Measurements from ENCODE around the gene NKAPL.

Gene NKAPL

DNA sequence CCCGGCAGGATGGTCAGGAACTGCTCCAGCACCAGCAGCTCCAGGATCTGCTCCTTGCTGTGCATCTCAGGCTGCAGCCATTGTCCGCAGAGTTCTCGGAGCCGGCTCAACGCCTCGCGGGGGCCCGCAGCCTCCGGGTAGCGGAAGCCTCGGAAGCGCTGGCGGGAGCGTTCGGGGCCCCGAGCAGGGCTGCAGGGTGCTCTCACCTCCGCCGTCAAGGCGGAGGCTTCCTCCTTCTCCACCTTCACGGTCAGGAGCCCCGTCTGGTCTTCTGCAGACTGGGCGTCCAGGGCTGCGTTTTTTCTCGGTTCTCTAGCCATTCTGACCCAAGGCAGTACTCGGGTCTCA lies 7.5 kb upstream of the NKAPL start:
- H3K9me3 ChIP-seq (ENCODE audit: low read length) = no peaks in the 10 kb centered on the region
- peaks cover 17% of the 10 kb centered on the region for H3K4me1 ChIP-seq (ENCODE audit: insufficient read depth, low read length)
- peak overlapping the region; percentile 81 for H3K9ac ChIP-seq (ENCODE audit: low read length)
- no peaks in the 10 kb centered on the region for H3K27me3 ChIP-seq (ENCODE audit: control insufficient read depth in 1 of 2, insufficient read depth in 2 of 2, low read length in 2 of 2)
- peaks cover 15% of the 10 kb centered on the region for H3K36me3 ChIP-seq (ENCODE audit: insufficient read depth, low read length)
- H3K4me3 ChIP-seq (ENCODE audit: low read depth in 1 of 2, low read length in 2 of 2) = peak overlapping the region; percentile 93 to 99
- peak overlapping the region; percentile 68 for H3K27ac ChIP-seq (ENCODE audit: low read depth, low read length)

DNA sequence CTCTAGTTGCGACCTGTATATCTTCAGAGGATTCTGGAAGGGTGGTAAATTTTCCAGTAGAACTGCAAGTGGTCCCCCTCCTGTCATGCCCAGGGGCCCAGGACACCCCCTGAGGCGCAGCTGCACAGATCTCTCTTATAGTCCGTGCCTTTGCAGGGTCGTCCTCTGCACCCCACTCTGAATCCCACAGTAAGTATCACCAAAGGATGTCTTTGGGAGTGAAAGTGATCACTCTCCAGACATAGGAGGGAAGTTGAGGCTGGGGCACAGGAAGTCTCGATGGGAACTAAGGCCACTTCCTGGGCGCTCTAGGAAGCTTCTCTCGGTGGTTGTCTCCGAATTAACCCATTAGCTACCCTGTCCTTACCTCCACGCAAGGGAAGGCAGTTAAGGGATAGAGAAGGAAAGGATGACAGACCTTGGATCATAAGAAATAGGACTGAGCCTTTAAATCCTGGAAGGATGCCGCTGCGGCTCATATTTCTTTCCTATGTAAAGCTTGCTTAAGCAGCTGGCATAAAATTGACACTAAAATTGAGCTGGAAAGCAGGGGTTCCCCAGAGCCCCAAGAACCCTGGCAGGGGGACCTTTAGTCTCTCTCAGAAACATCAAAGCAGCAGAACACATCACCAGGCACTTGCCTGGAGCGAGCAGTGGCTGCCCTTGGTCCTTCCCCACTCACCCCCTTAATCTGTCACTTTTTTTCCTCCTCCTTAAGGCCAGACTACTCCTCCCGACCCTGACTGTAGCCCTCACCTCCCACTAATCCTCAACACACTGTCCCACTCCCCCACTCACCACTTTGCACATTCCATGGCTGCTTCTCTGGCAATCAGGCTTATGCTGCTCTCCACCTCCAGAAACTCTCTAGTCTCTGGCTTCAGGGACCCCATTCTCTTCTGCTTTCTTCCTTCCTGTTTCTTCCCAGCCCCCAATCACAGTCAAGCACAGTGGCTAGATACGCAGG lies 6.8 kb upstream of the NKAPL start, which contains the start of gene ZKSCAN4:
Gene ZKSCAN4, minus strand, starts transcription at position 261 of the 967 bp plus-strand sequence. CDS start 289 bp downstream, outside the sequence.
- Histone ChIP-seq H3K9me3 (ENCODE audit: low read length) (no peaks in the 10 kb centered on the region), H3K4me3 (ENCODE audit: low read depth in 1 of 2, low read length in 2 of 2) (peak within 1 kb of the TSS; percentile 93 to 99), H3K4me1 (ENCODE audit: insufficient read depth, low read length) (peaks cover 17% of the 10 kb centered on the region), H3K9ac (ENCODE audit: low read length) (peak within 1 kb of the TSS; percentile 81), H3K27me3 (ENCODE audit: control insufficient read depth in 1 of 2, insufficient read depth in 2 of 2, low read length in 2 of 2) (no peaks in the 10 kb centered on the region), H3K27ac (ENCODE audit: low read depth, low read length) (peak within 1 kb of the TSS; percentile 68), H3K36me3 (ENCODE audit: insufficient read depth, low read length) (peaks cover 11% of the 10 kb centered on the region)

DNA sequence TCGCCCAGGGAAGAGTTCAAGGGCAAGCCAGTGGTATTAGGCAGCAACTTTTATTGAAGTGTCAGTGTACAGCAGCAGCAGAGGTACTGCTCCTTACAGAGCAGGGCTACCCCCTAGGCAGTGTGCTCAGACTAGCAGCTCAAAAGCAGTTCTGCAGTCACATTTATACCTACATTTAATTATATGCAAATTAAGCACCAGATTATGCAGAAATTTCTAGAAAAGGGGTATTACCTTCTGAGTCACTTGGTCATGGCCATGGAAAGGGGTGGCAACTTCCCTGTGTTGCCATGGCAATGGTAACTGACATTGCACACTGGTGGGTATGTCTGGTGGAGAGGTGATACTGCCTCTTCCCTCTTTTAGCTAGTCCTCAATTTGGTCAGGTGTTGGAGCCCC lies 5.0 kb upstream of the NKAPL start:
- H3K27me3 ChIP-seq (ENCODE audit: control insufficient read depth in 1 of 2, insufficient read depth in 2 of 2, low read length in 2 of 2) = no peaks in the 10 kb centered on the region
- H3K4me3 ChIP-seq (ENCODE audit: low read depth in 1 of 2, low read length in 2 of 2) = no peak overlapping the region
- H3K4me1 ChIP-seq (ENCODE audit: insufficient read depth, low read length) = peaks cover 17% of the 10 kb centered on the region
- H3K36me3 ChIP-seq (ENCODE audit: insufficient read depth, low read length) = no peaks in the 10 kb centered on the region
- no peaks in the 10 kb centered on the region for H3K9me3 ChIP-seq (ENCODE audit: low read length)
- no peak overlapping the region for H3K9ac ChIP-seq (ENCODE audit: low read length)
- H3K27ac ChIP-seq (ENCODE audit: low read depth, low read length) = no peak overlapping the region

DNA sequence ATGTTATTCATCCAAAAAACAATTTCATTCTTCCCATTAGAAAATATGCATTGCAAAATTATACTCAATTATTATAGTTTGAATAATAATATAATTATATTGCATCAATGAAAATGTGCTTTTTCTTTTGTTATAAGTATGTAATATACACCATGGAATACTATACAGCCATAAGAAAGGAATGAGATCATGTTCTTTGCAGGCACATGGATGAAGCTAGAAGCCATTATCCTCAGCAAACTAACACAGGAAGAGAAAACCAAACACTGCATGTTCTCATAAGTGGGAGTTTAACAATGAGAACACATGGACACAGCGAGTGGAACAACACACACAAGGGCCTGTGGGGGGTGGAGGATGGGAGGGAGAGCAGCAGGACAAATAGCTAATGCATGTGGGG lies 2.1 kb upstream of the NKAPL start:
- H3K4me1 ChIP-seq (ENCODE audit: insufficient read depth, low read length) = peaks cover 11% of the 10 kb centered on the region
- H3K27me3 ChIP-seq (ENCODE audit: control insufficient read depth in 1 of 2, insufficient read depth in 2 of 2, low read length in 2 of 2) = no peaks in the 10 kb centered on the region
- H3K4me3 ChIP-seq (ENCODE audit: low read depth in 1 of 2, low read length in 2 of 2) = no peak overlapping the region
- H3K9me3 ChIP-seq (ENCODE audit: low read length) = no peaks in the 10 kb centered on the region
- no peak overlapping the region for H3K27ac ChIP-seq (ENCODE audit: low read depth, low read length)
- no peak overlapping the region for H3K9ac ChIP-seq (ENCODE audit: low read length)
- no peaks in the 10 kb centered on the region for H3K36me3 ChIP-seq (ENCODE audit: insufficient read depth, low read length)

DNA sequence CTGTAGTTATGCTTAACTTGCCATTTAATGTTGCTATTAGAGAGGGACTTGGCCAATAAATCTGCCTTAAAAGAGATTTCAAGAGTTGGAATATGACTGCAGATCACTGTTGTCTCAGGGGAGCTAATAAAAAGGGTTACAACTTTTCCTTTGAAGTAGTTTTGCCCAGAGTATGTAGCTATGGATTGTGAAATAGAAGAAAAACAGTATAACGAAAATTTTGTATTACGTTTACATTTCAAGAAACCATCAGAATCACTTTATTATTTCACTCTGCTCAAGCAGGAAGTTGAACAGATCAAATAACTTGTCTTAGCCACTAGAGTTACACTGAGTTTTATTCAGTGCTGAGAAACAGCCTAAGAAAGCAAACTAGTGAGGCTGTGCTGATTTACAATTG lies 4.8 kb downstream of the NKAPL start:
- Histone ChIP-seq H3K27ac (ENCODE audit: low read depth, low read length) (no peak overlapping the region), H3K9ac (ENCODE audit: low read length) (no peak overlapping the region), H3K27me3 (ENCODE audit: control insufficient read depth in 1 of 2, insufficient read depth in 2 of 2, low read length in 2 of 2) (no peaks in the 10 kb centered on the region), H3K36me3 (ENCODE audit: insufficient read depth, low read length) (no peaks in the 10 kb centered on the region), H3K9me3 (ENCODE audit: low read length) (no peaks in the 10 kb centered on the region), H3K4me1 (ENCODE audit: insufficient read depth, low read length) (peaks cover 21% of the 10 kb centered on the region), H3K4me3 (ENCODE audit: low read depth in 1 of 2, low read length in 2 of 2) (no peak overlapping the region)

DNA sequence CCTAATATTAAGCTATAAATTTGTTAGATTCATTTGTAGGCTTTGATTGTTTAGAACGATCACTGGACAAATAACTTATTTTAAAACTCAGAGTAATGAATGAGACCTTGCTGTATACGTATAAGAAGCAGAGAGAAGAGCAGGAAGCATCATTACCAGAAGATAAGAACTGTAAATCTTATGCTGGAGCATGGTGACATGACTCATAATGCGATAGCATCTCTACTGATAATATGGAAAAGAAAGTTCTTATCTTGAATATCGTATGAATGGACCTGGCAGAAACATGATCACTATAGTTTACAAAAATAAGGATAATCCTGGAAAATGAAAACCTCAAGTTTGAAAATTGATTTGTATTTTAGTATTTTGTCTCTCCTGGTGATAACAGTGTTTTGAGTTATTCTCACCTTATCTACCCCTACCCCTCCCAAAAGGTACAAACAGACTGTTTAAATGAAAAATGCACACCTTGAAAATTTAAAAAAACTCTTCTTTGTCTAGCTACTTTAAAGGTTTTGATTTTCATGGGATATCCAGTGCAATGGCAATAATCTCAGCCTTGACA lies 5.8 kb downstream of the NKAPL start:
- Histone ChIP-seq H3K4me1 (ENCODE audit: insufficient read depth, low read length) (peaks cover 16% of the 10 kb centered on the region), H3K9me3 (ENCODE audit: low read length) (no peaks in the 10 kb centered on the region), H3K36me3 (ENCODE audit: insufficient read depth, low read length) (no peaks in the 10 kb centered on the region), H3K27ac (ENCODE audit: low read depth, low read length) (no peak overlapping the region), H3K9ac (ENCODE audit: low read length) (no peak overlapping the region), H3K27me3 (ENCODE audit: control insufficient read depth in 1 of 2, insufficient read depth in 2 of 2, low read length in 2 of 2) (no peaks in the 10 kb centered on the region), H3K4me3 (ENCODE audit: low read depth in 1 of 2, low read length in 2 of 2) (no peak overlapping the region)

DNA sequence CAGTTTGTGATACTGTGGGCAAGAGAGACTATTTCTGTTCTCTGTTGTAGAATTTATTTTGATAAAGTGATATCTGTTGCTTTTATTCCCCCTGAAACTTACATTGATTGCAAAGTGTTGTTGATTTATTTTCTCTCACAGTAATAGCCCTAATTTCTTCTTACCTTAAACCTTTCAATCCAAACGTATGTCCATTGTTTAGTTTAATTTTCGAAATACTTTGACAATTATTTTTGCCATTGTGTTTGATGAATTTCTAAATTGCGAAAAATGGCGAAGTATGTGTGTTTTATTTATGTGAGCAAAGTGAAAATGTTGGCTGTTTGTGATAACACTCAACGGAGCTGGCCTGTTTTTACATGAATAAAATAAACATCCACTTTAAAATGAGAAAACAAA lies 7.5 kb downstream of the NKAPL start:
- no peaks in the 10 kb centered on the region for H3K27me3 ChIP-seq (ENCODE audit: control insufficient read depth in 1 of 2, insufficient read depth in 2 of 2, low read length in 2 of 2)
- peak overlapping the region; percentile 96 for H3K27ac ChIP-seq (ENCODE audit: low read depth, low read length)
- H3K36me3 ChIP-seq (ENCODE audit: insufficient read depth, low read length) = no peaks in the 10 kb centered on the region
- peak overlapping the region; percentile 95 for H3K9ac ChIP-seq (ENCODE audit: low read length)
- H3K4me1 ChIP-seq (ENCODE audit: insufficient read depth, low read length) = peaks cover 16% of the 10 kb centered on the region
- H3K9me3 ChIP-seq (ENCODE audit: low read length) = no peaks in the 10 kb centered on the region
- H3K4me3 ChIP-seq (ENCODE audit: low read depth in 1 of 2, low read length in 2 of 2) = peak overlapping the region; percentile 92 to 93

DNA sequence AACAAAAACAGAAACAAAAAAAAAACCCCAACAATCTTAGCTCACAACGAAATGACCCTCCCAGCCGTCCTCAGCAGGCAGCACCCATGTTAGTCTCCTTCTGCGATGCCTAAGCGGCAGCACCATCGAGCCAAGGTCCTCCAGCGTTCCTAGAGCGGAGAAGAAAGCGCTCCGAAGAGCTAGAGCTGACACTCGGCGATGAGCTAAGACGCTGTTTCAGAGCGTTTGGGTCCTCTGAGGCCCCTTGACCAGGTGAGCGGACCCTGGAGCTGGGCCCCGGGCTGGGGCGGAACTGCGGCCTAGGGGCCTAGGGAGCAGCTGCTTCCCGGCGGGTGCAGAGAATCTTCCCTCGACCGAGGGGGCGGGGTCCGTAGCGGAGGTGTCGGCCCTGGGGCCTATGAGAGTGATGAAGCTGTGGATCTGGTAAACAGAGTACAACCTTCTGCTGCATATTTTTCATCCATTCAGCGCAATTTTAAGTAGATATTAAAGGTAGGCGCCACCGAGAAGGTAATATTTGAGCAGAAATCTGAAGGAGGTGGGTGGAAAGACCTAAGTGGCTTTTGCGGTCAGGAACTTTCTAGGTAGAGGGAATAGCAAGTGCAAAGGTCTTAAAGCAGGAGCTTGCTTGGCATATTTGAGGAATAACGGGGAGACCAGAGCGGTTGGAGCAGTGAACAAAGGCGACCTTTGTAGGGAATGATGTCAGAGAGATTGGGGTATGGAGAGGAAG lies 8.0 kb downstream of the NKAPL start, which contains the start of gene ZSCAN26:
Gene ZSCAN26, plus strand, starts transcription at position 182 of the 733 bp plus-strand sequence. CDS start 4,777 bp downstream, outside the sequence.
- H3K27me3 ChIP-seq (ENCODE audit: control insufficient read depth in 1 of 2, insufficient read depth in 2 of 2, low read length in 2 of 2) = no peaks in the 10 kb centered on the region
- no peaks in the 10 kb centered on the region for H3K9me3 ChIP-seq (ENCODE audit: low read length)
- H3K4me3 ChIP-seq (ENCODE audit: low read depth in 1 of 2, low read length in 2 of 2) = peak within 1 kb of the TSS; percentile 92 to 93
- H3K27ac ChIP-seq (ENCODE audit: low read depth, low read length) = peak within 1 kb of the TSS; percentile 96
- peaks cover 5% of the 10 kb centered on the region for H3K36me3 ChIP-seq (ENCODE audit: insufficient read depth, low read length)
- H3K4me1 ChIP-seq (ENCODE audit: insufficient read depth, low read length) = peaks cover 16% of the 10 kb centered on the region
- H3K9ac ChIP-seq (ENCODE audit: low read length) = peak within 1 kb of the TSS; percentile 95

DNA sequence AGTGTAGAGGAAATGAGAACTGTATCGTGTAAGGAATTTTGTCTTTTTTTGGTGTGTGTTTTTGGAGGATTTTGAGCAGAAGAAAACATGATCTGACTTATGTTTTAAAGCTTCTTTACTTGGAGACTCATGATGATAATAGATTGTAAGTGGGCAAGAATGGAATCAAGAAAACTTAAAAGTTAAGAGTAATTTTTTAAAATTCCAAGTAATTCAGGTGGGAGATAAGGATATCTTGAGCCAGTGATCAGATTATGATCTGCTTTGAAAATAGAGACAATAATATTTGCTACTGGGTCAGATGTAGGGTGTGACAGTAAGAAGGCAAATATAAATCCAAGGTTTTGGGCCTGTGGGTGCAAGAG lies 8.6 kb downstream of the NKAPL start:
- Histone ChIP-seq H3K36me3 (ENCODE audit: insufficient read depth, low read length) (peaks cover 11% of the 10 kb centered on the region), H3K9me3 (ENCODE audit: low read length) (no peaks in the 10 kb centered on the region), H3K9ac (ENCODE audit: low read length) (peak overlapping the region; percentile 95), H3K27me3 (ENCODE audit: control insufficient read depth in 1 of 2, insufficient read depth in 2 of 2, low read length in 2 of 2) (no peaks in the 10 kb centered on the region), H3K4me3 (ENCODE audit: low read depth in 1 of 2, low read length in 2 of 2) (peak overlapping the region; percentile 92 to 93), H3K27ac (ENCODE audit: low read depth, low read length) (peak overlapping the region; percentile 96), H3K4me1 (ENCODE audit: insufficient read depth, low read length) (peaks cover 16% of the 10 kb centered on the region)

DNA sequence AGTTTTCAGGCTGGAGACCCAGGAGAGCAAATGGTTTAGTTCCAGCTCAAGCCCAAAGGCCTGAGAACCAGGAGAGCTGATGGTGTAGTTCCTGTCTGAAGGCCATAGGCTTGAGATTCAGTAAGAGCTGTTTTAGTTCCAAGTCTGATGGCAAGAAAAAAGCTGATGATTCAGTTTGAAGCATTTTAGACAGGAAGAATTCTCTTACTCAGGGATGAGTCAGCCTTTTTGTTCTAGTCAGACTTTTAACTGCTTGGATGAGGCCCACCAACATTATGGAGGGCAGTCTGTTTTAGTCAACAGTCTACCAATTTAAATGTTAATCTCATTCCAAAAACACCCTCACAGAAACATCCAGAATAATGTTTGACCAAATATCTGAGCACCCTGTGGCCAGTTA lies 10.4 kb downstream of the NKAPL start:
- Histone ChIP-seq H3K27ac (ENCODE audit: low read depth, low read length) (no peak overlapping the region), H3K4me1 (ENCODE audit: insufficient read depth, low read length) (peaks cover 16% of the 10 kb centered on the region), H3K9me3 (ENCODE audit: low read length) (no peaks in the 10 kb centered on the region), H3K27me3 (ENCODE audit: control insufficient read depth in 1 of 2, insufficient read depth in 2 of 2, low read length in 2 of 2) (no peaks in the 10 kb centered on the region), H3K36me3 (ENCODE audit: insufficient read depth, low read length) (peaks cover 24% of the 10 kb centered on the region), H3K9ac (ENCODE audit: low read length) (no peak overlapping the region), H3K4me3 (ENCODE audit: low read depth in 1 of 2, low read length in 2 of 2) (no peak overlapping the region)

DNA sequence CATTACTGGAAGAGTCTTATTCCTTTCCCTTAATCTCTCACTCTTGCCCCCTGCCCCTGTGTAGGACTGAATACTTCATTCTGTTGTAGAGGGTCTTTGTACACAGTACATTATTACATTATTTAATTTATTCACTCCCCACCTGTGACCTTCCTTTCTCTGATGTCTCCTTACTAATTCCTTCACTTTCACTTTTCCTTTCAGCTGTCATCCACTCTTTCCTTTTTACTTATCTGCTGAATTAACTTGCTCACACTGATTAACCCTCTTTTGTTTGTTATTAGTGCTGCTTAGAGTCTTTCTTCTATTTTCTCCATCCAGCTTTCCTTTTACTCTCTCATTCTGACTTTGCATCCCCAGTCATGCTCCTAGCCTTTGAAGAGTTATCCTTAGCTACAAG lies 15.8 kb downstream of the NKAPL start:
- no peak overlapping the region for H3K27ac ChIP-seq (ENCODE audit: low read depth, low read length)
- H3K36me3 ChIP-seq (ENCODE audit: insufficient read depth, low read length) = peaks cover 54% of the 10 kb centered on the region
- H3K4me3 ChIP-seq (ENCODE audit: low read depth in 1 of 2, low read length in 2 of 2) = no peak overlapping the region
- H3K9ac ChIP-seq (ENCODE audit: low read length) = no peak overlapping the region
- no peaks in the 10 kb centered on the region for H3K9me3 ChIP-seq (ENCODE audit: low read length)
- H3K27me3 ChIP-seq (ENCODE audit: control insufficient read depth in 1 of 2, insufficient read depth in 2 of 2, low read length in 2 of 2) = no peaks in the 10 kb centered on the region
- no peaks in the 10 kb centered on the region for H3K4me1 ChIP-seq (ENCODE audit: insufficient read depth, low read length)

All from muscle layer of colon (tissue), 2 donors.